Stimulated activated CD8-positive, alpha-beta memory T cell treated with anti-CD3 and anti-CD28 coated beads, Interleukin-4, amount 100 ng/mL, for 1 hour (primary cell): ENCODE results near the gene LATS1.
"Not testable (repeated sequence)": the region's sequence is repeated elsewhere in the genome, so short reads cannot be mapped to it uniquely, and the experiment has no call there.

ENCODE experiments used
- DNase-seq, 2 donors: peaks; one replicate each; pipeline ENCODE4 v3.0.0-alpha.2; 2020; ENCODE audit warnings: low read depth in 2 of 2, low spot score in 1 of 2

The LATS1 gene

DNA sequence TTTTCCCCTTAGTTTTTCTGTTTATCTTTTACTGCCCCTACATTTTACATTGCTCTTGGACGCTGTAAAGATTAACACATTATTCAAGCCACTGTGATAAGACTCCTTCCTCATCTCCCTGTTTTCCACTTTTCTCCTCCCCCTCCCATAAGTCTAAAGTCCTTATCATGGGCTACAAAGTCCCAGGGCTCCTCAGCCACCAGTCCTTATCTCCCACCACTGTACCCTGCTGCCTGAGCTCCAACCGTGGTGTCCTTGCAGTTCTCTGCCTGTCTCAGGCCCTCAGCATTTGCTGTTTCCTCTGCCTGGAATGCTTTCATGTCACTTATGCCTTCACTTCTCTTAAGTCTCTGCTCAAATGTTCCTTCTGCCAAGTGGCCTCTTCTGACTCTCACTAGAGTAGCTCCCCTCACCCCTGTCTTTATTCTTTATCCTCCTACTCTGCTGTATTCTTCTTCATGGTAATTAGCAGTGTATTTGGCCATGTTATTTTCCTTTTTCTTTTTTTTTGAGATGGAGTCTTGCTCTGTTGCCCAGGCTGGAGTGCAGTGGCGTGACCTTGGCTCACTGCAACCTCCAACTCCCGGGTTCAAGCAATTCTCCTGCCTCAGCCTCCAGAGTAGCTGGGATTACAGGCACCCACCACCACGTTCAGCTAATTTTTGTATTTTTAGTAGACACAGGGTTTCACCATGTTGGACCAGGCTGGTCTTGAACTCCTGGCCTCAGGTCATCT lies 10.8 kb upstream of the LATS1 start:
- no peak for DNase-seq

DNA sequence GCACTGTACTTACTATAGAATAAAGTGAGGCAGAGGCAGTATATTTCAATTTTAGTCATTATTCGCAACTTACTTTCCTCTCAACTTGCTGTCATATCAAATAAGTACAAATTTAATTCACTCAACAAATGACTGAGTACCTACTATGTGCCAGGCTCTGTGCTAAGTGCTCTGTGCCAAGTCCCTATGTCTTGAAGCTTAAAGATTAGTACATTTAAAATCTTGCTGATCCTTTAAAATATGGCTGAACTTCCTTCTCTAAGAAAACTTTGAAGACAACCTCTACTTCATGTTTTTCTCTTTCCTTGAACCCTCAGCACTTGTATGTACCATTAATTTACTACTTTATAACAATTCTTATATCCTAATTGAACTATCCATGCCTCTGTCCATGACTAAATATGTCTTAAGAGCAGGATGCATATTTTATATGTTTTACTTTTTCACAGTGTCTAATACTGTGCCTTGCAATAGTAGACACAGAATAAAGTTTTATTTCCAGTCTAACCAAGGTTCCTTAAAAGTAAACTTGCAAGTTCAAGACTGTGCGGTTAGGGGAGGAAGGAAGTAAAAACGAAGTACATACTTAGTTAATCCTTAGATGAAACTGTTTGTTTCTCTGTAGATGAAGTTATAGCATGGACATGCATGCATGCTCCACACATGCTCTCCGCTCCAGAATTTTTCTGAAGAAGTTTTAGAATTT lies 10.0 kb upstream of the LATS1 start:
- DNase-seq, result no peak

DNA sequence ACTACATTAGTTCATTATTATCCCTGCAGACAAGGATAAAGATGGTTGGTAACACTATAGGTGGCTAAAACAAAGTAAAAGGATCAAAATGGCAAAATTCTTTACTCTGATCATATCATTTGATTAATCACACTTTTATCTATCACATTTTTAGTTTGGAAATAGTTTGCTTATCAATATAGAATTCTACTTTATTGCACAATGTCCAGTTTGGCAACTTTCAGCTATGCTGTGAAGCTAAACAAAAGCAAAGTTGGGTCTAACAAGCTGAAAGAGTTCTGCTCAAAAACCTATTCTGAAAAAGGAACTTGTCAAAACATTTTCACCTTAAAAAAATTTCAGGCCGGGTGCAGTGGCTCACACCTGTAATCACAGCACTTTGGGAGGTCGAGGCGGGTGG lies 7.9 kb upstream of the LATS1 start:
- no peak for DNase-seq

DNA sequence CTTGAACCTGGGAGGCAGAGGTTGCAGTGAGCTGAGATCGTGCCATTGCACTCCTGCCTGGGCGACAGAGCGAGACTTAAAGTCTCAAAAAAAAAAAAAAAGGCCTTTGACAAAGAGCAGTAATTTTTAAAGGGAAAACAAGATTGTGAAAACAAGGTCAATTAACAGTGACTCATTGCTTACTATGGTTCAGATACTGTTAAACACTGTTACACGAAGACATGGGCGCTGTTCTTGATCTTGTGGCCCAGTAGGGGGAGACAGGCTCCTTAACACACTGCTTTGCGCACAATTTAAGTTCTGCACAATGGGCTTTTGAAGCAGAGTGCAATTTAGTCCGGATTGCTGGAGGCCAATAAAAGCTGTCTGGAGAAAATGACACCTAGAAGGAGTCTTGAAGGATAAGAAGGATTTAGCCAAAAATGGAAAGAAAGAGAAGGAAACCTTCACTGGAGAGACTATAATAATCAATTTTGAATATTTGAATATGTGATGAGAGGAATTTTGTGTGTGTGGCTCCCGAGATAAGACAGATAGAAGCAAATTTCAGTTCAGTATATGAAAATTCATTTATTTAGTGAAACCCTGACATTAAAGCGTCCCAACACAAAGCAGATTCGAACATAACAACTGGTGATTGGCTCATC lies 6.0 kb upstream of the LATS1 start:
- peak; percentile 16 to 17 for DNase-seq

DNA sequence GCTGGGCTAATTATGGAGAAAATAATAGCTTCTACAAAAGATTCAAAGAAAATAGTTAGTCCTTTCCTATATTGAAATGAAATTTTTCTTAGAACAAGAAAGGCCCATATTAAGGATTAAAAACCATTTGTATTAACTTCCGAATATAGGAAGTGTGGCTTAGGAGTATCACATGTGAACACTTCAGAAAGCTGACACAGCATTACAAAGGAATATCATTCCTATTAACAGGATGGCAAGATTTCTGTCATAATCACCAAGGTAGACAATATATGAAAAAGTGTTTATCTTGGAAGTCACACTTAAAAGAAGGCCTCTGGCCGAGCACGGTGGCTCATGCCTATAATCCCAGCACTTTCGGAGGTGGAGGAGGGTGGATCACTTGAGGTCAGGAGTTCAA lies 5.4 kb upstream of the LATS1 start:
- DNase-seq, result no peak

DNA sequence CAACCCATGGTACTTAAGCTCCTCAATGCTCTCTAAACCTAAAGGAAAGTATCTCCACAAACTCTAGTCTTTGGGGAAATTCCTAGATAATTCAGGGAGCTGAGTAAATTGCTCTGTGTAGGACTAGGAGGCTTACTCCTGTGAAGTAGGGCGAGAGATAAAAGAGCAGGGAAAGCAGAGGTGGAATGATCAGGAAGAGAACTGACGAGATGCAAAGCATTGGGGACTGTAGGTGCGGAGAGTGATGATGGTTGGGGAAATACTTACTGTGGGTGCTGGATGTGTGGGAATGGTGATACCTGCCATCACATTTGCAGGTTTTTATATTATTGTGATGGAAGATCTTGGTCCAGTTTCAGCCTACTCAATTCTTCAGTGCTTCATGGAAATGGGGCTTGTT lies 1.6 kb upstream of the LATS1 start:
- no peak for DNase-seq

DNA sequence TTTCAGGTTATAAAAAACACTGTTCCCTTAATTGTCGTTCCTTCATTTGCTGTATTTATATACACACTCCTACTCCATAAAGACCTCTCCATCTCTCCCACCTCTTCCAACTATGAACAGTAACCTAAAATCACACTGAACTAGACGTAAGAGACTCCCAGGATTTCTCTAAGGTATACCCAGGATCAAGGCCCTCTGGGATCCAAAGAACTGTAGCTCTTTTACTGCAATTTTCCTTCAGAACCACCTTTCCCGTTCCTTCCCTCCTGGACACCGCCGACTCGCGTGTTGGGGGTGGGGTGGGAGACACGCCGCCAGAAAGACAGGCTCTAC lies 680 bp downstream of the LATS1 start:
- no peak for DNase-seq

DNA sequence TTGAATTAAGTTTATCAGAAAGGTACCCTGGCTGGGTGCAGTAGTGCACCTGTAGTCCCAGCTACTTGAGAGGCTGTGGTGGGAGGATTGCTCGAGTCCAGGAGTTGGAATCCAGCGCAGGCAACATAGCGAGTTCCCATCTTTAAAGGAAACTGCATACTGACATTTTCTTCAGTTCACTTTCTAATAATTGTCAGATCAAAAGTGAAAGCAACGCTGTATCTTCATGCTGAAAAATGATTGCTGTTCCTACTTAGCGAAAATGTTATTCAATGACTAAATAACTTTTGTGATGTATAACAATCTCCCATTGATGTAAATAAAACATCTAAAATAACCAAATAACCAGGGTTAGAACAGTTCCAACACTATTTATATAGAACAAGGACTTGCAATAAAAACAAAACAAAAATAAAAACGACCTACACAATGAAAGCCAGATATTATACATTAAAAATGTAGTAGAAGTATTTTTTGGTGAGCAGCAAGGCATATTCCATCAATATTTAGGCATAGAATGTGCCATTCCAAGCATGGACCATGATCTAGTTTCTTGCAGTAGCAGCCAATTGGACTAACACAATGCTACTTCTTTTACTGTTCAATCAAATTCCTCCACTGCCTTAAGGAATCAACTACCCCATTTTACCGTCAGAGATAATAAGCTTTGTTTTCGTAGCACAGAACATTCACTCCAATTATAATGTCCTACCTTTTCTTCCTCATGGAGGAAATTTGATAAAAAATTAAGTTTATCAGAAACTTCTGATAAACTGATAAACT lies 1.5 kb downstream of the LATS1 start:
- no peak for DNase-seq

DNA sequence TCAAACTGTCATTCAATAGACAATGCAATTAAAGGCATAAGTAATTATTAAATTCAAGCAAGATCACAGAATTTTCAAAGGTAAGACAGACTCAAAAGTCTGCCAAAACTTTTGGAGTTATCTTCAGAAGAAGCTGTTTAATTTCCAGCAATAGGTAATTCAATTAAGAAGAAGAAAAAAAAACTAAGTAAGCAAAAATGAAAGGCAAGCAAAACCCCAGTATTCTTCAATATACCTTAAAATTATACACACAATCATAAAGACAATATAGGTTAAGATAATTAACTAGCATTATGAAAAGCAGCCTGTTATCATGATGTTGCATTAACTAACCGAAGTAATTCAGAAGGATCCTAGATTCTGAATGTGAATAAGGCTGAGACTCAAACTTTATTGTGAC lies 3.5 kb downstream of the LATS1 start:
- DNase-seq, result no peak

DNA sequence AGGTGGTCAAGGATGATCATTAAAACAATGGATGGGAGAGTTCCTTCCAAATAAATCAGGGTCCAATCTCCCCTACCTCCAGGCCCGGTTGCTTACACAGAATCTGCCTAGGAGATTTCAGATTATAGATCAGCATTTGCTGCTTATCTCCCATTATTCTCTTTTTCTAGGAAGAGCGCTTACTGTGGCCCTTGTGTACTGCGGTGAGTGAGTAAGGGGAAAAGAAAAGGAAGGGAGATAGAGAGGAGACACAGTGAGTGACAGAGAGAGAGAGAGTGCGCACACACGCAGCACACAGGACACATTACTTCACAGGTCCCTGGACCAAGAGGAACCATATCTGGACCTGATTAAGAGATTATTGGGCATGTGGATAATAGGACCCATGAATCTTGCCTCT lies 6.2 kb downstream of the LATS1 start:
- no peak for DNase-seq

DNA sequence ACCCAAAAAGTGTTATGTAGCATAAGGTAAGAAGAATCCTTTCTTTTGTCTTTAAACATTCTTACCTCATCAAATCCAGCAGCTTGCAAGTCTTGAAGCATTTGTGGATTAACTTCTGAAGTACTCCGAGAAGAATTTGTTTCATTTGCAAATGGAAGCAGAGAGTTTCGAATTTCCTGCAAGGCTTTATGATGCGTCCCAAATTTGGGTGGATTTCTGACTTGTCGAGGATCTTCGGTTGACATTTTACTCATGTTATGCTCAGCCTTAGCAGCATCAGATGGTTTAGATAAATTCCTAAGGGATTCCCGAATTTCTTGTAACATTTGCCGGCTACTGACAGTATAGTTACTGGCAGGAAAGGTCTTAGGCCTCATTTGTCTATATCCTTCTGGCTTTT lies 16.2 kb downstream of the LATS1 start:
- no peak for DNase-seq

DNA sequence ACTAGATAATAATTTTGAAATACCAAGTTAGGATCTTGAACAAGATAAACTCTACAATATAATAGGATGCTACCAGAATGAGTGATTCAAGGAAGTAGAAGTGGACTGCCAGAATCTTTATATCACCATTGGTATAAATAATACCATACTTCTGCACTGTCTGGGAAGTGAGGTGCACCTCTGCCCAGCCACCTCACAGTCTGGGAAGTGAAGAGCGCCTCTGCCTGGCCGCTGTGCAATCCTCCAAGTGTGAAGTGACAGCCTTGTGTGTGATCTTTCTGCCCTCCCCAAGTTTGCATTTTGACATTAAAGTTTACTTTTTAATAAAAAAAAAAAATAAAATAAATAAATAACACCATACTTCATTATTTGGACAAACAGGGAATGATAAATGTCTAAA lies 18.8 kb downstream of the LATS1 start:
- DNase-seq, result no peak

DNA sequence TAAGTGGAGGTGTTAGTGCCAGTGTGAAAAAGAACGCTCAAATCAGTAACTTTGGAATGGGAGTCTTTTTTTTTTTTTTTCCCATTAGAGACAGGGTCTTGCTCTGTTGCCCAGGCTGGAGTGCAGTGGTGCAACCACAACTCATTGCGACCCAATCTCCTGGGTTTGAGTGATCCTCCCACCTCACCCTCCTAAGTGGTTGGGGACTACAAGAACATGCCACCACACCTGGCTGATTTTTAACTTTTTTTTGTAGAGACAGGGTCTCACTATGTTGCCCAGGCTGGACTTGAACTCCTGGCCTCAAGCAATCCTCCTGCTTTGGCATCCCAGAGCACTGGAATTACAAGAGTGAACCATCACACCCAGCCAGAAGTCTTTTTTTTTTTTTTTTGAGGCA lies 19.7 kb downstream of the LATS1 start:
- no peak for DNase-seq

DNA sequence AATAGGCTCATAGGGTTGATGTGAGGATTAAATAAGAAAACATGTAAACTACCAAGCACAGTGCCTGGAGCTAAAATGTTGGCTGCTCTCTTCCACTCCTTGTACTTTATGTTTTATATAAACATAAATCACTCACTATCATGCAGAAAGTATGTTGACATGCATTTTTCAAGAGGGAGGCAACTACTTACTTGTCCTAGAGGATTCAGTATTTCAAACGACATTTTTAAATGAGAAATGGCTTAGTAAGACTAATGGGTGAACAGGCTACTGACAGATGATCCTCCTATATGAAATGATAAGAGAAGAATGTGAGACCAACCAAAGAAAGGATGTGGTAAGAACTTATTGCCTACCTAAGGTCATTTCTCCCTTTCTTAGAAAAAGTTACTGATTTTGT lies 21.0 kb downstream of the LATS1 start:
- no peak for DNase-seq

DNA sequence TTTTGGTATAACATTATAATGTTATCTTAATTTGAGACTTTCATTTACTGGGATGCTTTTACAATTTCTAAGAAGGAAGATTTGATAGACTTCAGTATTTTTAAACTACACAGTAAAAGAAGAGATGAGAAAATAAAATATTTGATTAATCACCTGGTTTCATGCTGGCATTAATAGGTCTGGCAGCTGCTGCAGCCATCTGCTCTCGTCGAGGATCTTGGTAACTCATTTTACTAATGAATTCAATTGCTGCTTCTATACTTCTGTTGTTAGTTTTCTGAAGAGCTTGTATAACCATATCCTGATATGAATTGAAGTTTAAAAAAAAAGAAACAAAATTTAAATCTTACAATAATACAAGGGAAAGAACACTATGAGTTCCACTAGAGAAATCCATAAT lies 23.0 kb downstream of the LATS1 start:
- no peak for DNase-seq

DNA sequence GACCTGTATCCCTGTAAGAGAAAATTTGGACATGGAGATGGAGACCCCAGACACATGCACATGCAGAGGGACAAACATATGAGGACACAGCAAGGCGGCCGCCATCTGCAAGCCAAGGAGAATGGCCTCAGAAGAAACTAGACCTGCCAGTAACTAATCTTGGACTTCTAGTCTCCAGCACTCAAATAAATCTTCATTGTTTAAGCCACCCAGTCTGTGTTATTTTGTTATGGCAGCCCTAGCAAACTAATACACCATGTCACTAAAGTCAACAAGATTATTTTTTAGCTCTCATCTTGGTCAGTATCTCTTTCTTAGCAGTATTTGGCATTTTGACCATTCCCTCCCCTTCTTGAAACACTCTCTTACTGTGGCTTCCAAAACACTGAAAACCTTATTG lies 26.7 kb downstream of the LATS1 start:
- DNase-seq, result no peak

DNA sequence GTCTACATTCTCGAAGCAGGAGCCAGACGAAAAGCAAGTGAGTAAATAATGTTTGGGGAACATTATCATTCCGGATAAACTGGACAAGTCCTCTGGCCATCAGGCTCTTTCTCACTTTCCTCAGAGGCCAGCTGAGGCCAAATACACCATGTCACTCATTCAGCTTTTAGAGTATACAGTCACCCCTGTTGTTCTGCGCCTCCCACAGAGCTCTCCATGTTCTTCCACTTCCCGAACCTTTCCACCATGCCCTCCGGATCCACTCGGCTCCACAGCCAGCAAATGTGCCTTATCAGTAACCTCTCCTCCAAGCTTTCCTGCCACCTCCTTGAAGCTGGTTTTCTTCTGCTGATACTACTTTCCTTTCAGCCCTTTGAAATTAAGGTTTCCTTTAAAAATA lies 31.7 kb downstream of the LATS1 start:
- DNase-seq, result no peak

DNA sequence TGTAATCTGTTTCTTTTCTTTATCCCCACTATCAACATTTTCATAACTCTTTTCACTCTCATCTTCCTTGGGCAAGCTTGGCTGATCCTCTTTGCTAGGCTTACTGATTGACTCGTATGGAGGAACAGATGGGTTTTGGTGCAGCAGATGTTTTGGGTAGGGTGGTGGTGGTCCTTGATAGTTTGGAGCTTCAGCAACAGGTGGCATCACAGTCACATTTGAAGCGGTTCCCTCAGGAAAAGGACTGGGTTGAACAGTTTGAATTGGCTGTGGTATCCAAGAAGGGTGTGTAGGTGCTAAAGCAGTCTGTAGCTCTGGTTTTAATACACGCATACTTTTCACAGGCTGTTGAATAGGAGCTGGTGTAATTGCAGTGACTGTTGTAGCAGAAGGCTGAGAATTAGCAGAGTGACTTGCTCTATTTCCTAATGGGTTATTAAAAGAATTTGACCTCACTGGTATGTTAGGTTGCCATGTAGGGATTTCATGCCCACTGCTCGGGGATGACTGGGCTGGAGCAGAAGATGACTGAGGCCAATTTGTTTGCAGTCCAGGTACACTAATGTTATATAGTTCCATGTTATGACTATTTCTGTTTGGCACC lies 34.5 kb downstream of the LATS1 start:
- no peak for DNase-seq

DNA sequence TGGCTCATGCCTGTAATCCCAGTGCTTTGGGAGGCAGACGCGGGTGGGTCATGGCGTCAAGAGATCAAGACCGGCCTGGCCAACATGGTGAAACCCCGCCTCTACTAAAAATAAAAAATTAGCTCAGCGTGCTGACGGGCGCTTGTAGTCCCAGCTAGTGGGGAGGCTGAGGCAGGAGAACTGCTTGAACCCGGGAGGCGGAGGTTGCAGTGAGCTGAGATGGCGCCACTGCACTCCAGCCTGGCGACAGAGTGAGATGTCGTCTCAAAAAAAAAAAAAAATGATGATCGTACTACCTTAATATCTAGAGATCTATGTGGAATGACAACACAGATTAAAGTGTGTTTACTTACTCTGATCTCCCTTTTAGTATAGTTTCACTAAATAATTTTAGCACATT lies 36.1 kb downstream of the LATS1 start:
- DNase-seq, result not testable (repeated sequence)

DNA sequence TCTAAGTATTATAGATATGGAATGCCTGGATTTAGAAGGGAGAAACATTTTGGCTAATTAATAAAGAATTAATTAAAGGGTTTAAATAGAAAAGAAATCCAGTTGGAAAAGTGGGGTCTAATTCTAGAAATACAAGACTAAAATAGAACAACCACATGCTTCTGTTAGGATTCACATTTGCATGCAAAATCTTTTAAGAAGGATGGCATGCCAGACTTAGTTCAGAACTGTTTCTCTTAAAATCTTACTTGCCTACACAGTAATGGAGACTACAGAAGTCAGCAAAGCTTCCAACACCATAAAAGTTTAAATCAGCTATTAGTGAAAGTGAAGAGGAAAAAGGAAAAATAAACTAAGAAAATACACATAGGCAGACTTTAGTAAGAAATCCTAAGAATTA lies 36.7 kb downstream of the LATS1 start:
- no peak for DNase-seq

DNA sequence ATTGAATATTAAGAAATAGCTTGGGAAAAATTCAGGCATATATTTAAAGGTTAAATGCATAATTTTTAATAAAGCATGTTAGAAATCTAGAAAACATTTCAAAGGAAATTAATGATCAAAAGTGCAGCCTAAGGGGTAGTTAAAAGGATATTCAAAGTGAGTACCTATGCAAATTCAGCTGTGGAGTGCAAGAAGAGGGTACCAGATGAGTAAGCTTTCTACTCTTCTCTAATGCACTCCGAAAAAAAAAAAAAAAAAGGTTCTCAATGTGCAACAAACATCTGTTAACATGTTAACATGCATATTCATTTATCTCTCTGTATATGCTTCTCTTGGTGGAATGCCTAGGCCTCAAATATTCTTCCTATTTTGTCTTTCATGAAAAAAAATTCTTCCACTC lies 37.4 kb downstream of the LATS1 start:
- no peak for DNase-seq

DNA sequence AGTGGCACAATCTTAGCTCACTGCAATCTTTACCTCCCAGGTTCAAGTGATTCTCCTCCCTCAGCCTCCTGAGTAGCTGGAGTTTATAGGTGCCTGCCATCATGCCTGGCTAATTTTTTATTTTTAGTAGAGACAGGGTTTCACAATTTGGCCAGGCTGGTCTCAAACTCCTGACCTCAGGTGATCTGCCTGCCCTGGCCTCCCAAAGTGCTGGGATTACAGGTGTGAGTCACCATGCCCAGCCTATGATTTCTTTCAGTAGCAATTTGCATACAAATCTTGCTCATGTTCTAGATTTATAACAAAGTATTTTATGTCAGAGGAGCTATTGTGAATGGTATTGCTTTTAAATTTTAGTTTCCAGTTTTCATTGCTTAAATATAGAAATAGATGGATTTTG lies 45.6 kb downstream of the LATS1 start:
- not testable (repeated sequence) for DNase-seq
